Right ventricle myocardium inferior (tissue), 1 donor: ENCODE results near the gene ASIC5. TPM values are rescaled to one million over a fixed set of nuclear protein-coding genes. Genes with fewer than 3 reads are reported as not detected.

Experiments
- total RNA-seq: library from RNA; stranded (reverse); fragmentation: NEBNext Ultra II Directional; extraction: Animal tissue kit (Norgen Biotek cat#: 25700); gene quantifications from one replicate; pipeline ENCODE4 v1.2.1, GENCODE V29; 2021
- donor health status: DM: no; HTN: yes; CAD: no; lungs with severe emphysema.

Gene ASIC5
- total RNA-seq, 1 donor from 2014 or later = not detected

Other genes starting within 250 kb of the ASIC5 start
- gene GUCY1A1, start 199.4 kb downstream of the ASIC5 start, total RNA-seq = 88.4 TPM
- gene GUCY1B1, start 107.3 kb downstream of the ASIC5 start, total RNA-seq = 32.6 TPM
- not detected for gene TDO2, start 37.4 kb upstream of the ASIC5 start, total RNA-seq
- gene CTSO, start 87.6 kb upstream of the ASIC5 start, total RNA-seq = 7.4 TPM